Choroid plexus epithelial cell (primary cell): ENCODE results near the gene ANXA5.

Source experiments
- DNase-seq: peaks from one replicate; pipeline ENCODE4 v3.0.0-alpha.2; 2010; ENCODE audit warnings: low read depth
- H3K4me3 ChIP-seq: 2 replicates; pipeline ENCODE4 v1.5.1; 2011; ENCODE audit warnings: low read depth, mild to moderate bottlenecking, control low read depth, low read length, moderate library complexity
- CTCF ChIP-seq: conservative IDR thresholded peaks from 2 replicates; pipeline ENCODE4 v1.5.1; 2011; ENCODE audit warnings: low read depth, mild to moderate bottlenecking, control low read depth, inconsistent platforms, low read length, moderate library complexity

The ANXA5 gene

GRCh38 chr4:121658125-121658524 is 38.7 kb downstream of the ANXA5 start:
- no peak for TF ChIP-seq CTCF
- no peak overlapping the region for H3K4me3 ChIP-seq
- DNase-seq: no peak

GRCh38 chr4:121656269-121656641 is 40.5 kb downstream of the ANXA5 start:
- DNase-seq: peak; percentile 93
- peak; percentile 65 for TF ChIP-seq CTCF
- no peak overlapping the region for H3K4me3 ChIP-seq

GRCh38 chr4:121655320-121656268 is 41.2 kb downstream of the ANXA5 start:
- no peak for TF ChIP-seq CTCF
- no peak for DNase-seq
- no peak overlapping the region for H3K4me3 ChIP-seq

- no peak overlapping the region for H3K4me3 ChIP-seq
- no peak for DNase-seq
- no peak for TF ChIP-seq CTCF
Observed at GRCh38 chr4:121654738-121655137, 42.0 kb downstream of the ANXA5 start.

GRCh38 chr4:121653986-121654385 is 42.8 kb downstream of the ANXA5 start:
- no peak for TF ChIP-seq CTCF
- no peak overlapping the region for H3K4me3 ChIP-seq
- DNase-seq: no peak

- TF ChIP-seq CTCF: no peak
- H3K4me3 ChIP-seq: no peak overlapping the region
- DNase-seq: no peak
Observed at GRCh38 chr4:121653214-121653613, 43.6 kb downstream of the ANXA5 start.

- DNase-seq: no peak
- TF ChIP-seq CTCF: no peak
- H3K4me3 ChIP-seq: no peak overlapping the region
Observed at GRCh38 chr4:121651597-121651996, 45.2 kb downstream of the ANXA5 start.
